HCT116 (cell line): Measurements from ENCODE around the gene DNAL4. TPM values are rescaled to one million over a fixed set of nuclear protein-coding genes. Genes with fewer than 3 reads are reported as not detected.

ENCODE experiments used
- ATAC-seq: fragments of 200-7000 bp; cut with Tn5 transposase; 2 replicates; pipeline ENCODE4 v1.9.1; 2020; ENCODE audit warnings: mild to moderate bottlenecking, moderate library complexity
- BruUV-seq: library from RNA; stranded (reverse); fragments of 400-500 nt; replicated peaks from 2 replicates; lab custom pipeline; 2021; lab: Mats Ljungman, UMichigan
- CTCF ChIA-PET: fragments of 300-600 bp; sonication (Branson Sonifier 250); formaldehyde crosslinking; loops from one replicate; lab custom pipeline; 2021; ENCODE audit warnings: antibody characterized with exemption; lab: Charles Lee
- POLR2A ChIA-PET: fragments of 300-600, 350-600 bp; sonication (Branson Sonifier 250); formaldehyde crosslinking; loops from one replicate; lab custom pipeline; 2021; ENCODE audit warnings: antibody characterized with exemption; lab: Charles Lee
- RAD21 ChIA-PET, 2 experiments: fragments of 300-600 bp; sonication (Branson Sonifier 250); formaldehyde crosslinking; loops; one replicate each; lab custom pipeline; 2023; ENCODE audit warnings: low total read pairs in 2 of 2; ENCODE audit not compliant: uncharacterized antibody in 2 of 2, unreplicated experiment in 2 of 2, low non-redundant PET in 1 of 2; lab: Charles Lee
- DNase-seq: peaks from one replicate; pipeline ENCODE4 v3.0.0-alpha.2; 2010; ENCODE audit warnings: low read depth, low spot score
- H2AFZ ChIP-seq: fragments of 200-600 bp; shearing (Covaris generic), sonication (generic); 2 replicates; pipeline ENCODE4 v1.6.1; 2017; ENCODE audit warnings: low read depth, mixed run types, mixed read lengths, antibody characterized with exemption, low read length; ENCODE audit not compliant: poor library complexity, severe bottlenecking
- H3K27ac ChIP-seq: 2 replicates; pipeline ENCODE4 v1.5.1; 2012; ENCODE audit warnings: low read depth, low read length
- H3K27me3 ChIP-seq: fragments of 200-600 bp; sonication (generic); 2 replicates; pipeline ENCODE4 v1.6.1; 2016; ENCODE audit warnings: mixed run types, low read length, mixed read lengths; ENCODE audit not compliant: insufficient read depth
- H3K36me3 ChIP-seq, 2 experiments: fragments of 200-500 bp in 1 of 2; fragments of 200-600 bp in 1 of 2; sonication (Bioruptor generic) in 1 of 2; sonication (generic) in 1 of 2; 2 replicates each; pipeline versions ENCODE4 v1.5.1 to v1.6.1; 2014 to 2016; ENCODE audit warnings: low read length in 2 of 2, inconsistent platforms in 1 of 2, mixed read lengths in 1 of 2, mixed run types in 1 of 2; ENCODE audit not compliant: insufficient read depth in 2 of 2, control insufficient read depth in 1 of 2
- H3K4me1 ChIP-seq, 2 experiments: fragments of 200-600 bp in 1 of 2; sonication (generic) in 1 of 2; 2 replicates each; pipeline versions ENCODE4 v1.5.1 to v1.6.1; 2012 to 2017; ENCODE audit warnings: low read length in 2 of 2, inconsistent platforms in 1 of 2, mild to moderate bottlenecking in 1 of 2, mixed read lengths in 1 of 2, mixed run types in 1 of 2, moderate library complexity in 1 of 2; ENCODE audit not compliant: insufficient read depth in 2 of 2, control insufficient read depth in 1 of 2
- H3K4me2 ChIP-seq: fragments of 200-600 bp; sonication (generic); 2 replicates; pipeline ENCODE4 v1.6.1; 2017; ENCODE audit warnings: mixed run types, low read length, mixed read lengths
- H3K4me3 ChIP-seq, 2 experiments: fragments of 200-600 bp in 1 of 2; sonication (generic) in 1 of 2; replicated peaks in 1 of 2; 2 replicates each; pipeline ENCODE4 v1.5.1; 2011 to 2016; ENCODE audit warnings: low read length in 2 of 2, control low read depth in 1 of 2, low read depth in 1 of 2, mild to moderate bottlenecking in 1 of 2, mixed read lengths in 1 of 2, mixed run types in 1 of 2
- H3K79me2 ChIP-seq: fragments of 200-600 bp; sonication (generic); 2 replicates; pipeline ENCODE4 v1.6.1; 2017; ENCODE audit warnings: mild to moderate bottlenecking, mixed run types, low read length, moderate library complexity, mixed read lengths; ENCODE audit not compliant: insufficient read depth
- H3K9ac ChIP-seq: fragments of 200-600 bp; sonication (generic); 2 replicates; pipeline ENCODE4 v1.6.1; 2016; ENCODE audit warnings: low read length, mixed read lengths
- H3K9me2 ChIP-seq: fragments of 200-600 bp; sonication (generic), shearing (Covaris generic); 2 replicates; pipeline ENCODE4 v1.6.1; 2017; ENCODE audit warnings: mixed run types, mild to moderate bottlenecking, moderate library complexity; ENCODE audit not compliant: insufficient read depth
- H3K9me3 ChIP-seq, 2 experiments: fragments of 200-500 bp in 1 of 2; fragments of 200-600 bp in 1 of 2; sonication (Bioruptor generic) in 1 of 2; sonication (generic) in 1 of 2; 2 replicates each; pipeline ENCODE4 v1.6.1; 2014 to 2017; ENCODE audit warnings: low read length in 2 of 2, mixed read lengths in 2 of 2, inconsistent platforms in 1 of 2, low read depth in 1 of 2, mild to moderate bottlenecking in 1 of 2, mixed run types in 1 of 2, moderate library complexity in 1 of 2; ENCODE audit not compliant: control insufficient read depth in 1 of 2, insufficient read depth in 1 of 2
- H4K20me1 ChIP-seq: fragments of 200-600 bp; sonication (generic), shearing (Covaris generic); 2 replicates; pipeline ENCODE4 v1.6.1; 2017; ENCODE audit warnings: mixed run types, mild to moderate bottlenecking, moderate library complexity; ENCODE audit not compliant: insufficient read depth
- CEBPB ChIP-seq: IDR thresholded peaks from 2 replicates; pipeline ENCODE4 v1.6.1; 2012; ENCODE audit warnings: low read depth
- EGR1 ChIP-seq: IDR thresholded peaks from 2 replicates; pipeline ENCODE4 v1.6.1; 2012; ENCODE audit warnings: low read depth
- ELF1 ChIP-seq: IDR thresholded peaks from 2 replicates; pipeline ENCODE4 v1.6.1; 2012; ENCODE audit warnings: low read depth, borderline replicate concordance
- JUND ChIP-seq: IDR thresholded peaks from 2 replicates; pipeline ENCODE4 v1.6.1; 2012
- POLR2A ChIP-seq: IDR thresholded peaks from 2 replicates; pipeline ENCODE4 v1.7.0; 2011; ENCODE audit warnings: borderline replicate concordance; ENCODE audit not compliant: insufficient read depth, insufficient read length; ENCODE audit errors: extremely low read depth
- POLR2AphosphoS5 ChIP-seq: IDR thresholded peaks from 2 replicates; pipeline ENCODE4 v1.6.1; 2011; ENCODE audit warnings: mild to moderate bottlenecking, low read depth, low read length, moderate library complexity
- RAD21 ChIP-seq: IDR thresholded peaks from 2 replicates; pipeline ENCODE4 v1.6.1; 2012; ENCODE audit warnings: low read depth, mild to moderate bottlenecking
- SP1 ChIP-seq: IDR thresholded peaks from 2 replicates; pipeline ENCODE4 v1.6.1; 2012; ENCODE audit warnings: low read depth
- SRF ChIP-seq: IDR thresholded peaks from 2 replicates; pipeline ENCODE4 v1.6.1; 2012; ENCODE audit warnings: low read depth
- TCF7L2 ChIP-seq: IDR thresholded peaks from 2 replicates; pipeline ENCODE4 v1.7.0; 2011; ENCODE audit warnings: borderline replicate concordance, inconsistent platforms; ENCODE audit not compliant: insufficient read depth, insufficient read length; ENCODE audit errors: extremely low read depth
- YY1 ChIP-seq: IDR thresholded peaks from 2 replicates; pipeline ENCODE4 v1.6.1; 2011; ENCODE audit warnings: low read length, low read depth, moderate library complexity, mild to moderate bottlenecking; ENCODE audit not compliant: insufficient replicate concordance; ENCODE audit errors: extremely low read depth
- ZFX ChIP-seq: fragments of 450-650 bp; IDR thresholded peaks from 2 replicates; pipeline ENCODE4 v1.6.1; 2017
- ZNF274 ChIP-seq: fragments of 200-500 bp; sonication (Bioruptor generic); IDR thresholded peaks from 2 replicates; pipeline ENCODE4 v1.6.1; 2014; ENCODE audit warnings: mild to moderate bottlenecking, low read depth, low read length, inconsistent platforms
- intact Hi-C: fragments of 100-400 bp; cut with micrococcal nuclease; formaldehyde crosslinking; loops from 2 replicates; pipeline ENCODE4 v1.10.0; 2022
- total RNA-seq: library from RNA; stranded (reverse); gene quantifications from one replicate; pipeline ENCODE4 v1.2.1, GENCODE V29; 2021; ENCODE audit not compliant: unreplicated experiment
- TF ChIP-seq, protein P1 (sequence below), 3 experiments: fragments of 200-600 bp in 1 of 3; sonication (generic) in 1 of 3; IDR thresholded peaks in 2 of 3; conservative IDR thresholded peaks in 1 of 3; 2 replicates each; pipeline ENCODE4 v1.5.1; 2012 to 2017; ENCODE audit warnings: low read depth in 2 of 3, low read length in 2 of 3, antibody characterized with exemption in 1 of 3, borderline replicate concordance in 1 of 3, control low read depth in 1 of 3, mild to moderate bottlenecking in 1 of 3, mixed read lengths in 1 of 3, mixed run types in 1 of 3, moderate library complexity in 1 of 3; ENCODE audit not compliant: insufficient read depth in 1 of 3
- TF ChIP-seq, protein P2 (sequence below): IDR thresholded peaks from 2 replicates; pipeline ENCODE4 v1.6.1; 2012

Gene DNAL4
- total RNA-seq, 1 experiment from 2014 or later = 18.3 TPM

DNA sequence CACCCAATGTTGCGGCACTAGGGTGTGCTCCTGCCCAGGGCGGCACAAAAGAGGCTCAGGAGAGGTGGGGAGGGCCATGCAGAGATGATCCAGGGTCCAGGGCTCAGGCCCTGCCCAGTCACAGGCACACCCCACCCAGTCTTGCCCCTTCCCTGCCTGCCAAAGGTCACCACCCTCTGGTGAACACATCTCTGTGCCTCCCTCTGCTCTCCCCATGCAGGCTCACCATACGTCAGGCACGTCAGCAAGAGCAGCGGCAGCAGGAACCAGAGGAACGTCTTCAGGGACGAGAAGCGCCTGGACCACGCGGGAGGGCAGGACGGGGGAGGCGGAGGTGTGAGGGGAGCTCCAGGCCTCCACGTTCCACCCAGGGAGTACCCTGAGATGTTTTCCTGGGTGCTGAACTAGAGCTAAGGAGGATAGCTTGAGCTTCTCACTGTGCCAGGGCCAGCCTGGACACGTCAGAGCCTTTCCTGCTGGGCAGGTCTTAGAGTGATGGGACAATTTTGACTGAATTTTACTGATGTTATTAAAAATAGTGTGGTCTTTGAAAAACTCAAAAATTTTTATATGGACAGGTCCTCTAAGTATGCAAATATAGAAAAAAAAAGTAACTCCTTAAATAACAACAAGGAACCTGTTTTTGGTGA, 45.3 kb downstream of the DNAL4 start:
- H3K4me2 ChIP-seq = no peak overlapping the region
- DNase-seq (no peak), ATAC-seq (no peak)
- RAD21 ChIA-PET = no interaction called here
- intact Hi-C loops = no loop called here
- peaks cover 14 to 43% of the 10 kb centered on the region in 2 experiments for H3K36me3 ChIP-seq
- no peaks in the 10 kb centered on the region for H3K9me2 ChIP-seq
- peaks cover 6 to 15% of the 10 kb centered on the region in 2 experiments for H3K4me1 ChIP-seq
- POLR2A ChIA-PET = no interaction called here
- no peaks in the 10 kb centered on the region for H3K9me3 ChIP-seq
- TF ChIP-seq POLR2AphosphoS5 (no peak), ZFX (no peak), ELF1 (no peak), CEBPB (no peak), ZNF274 (no peak)
- BruUV-seq = no TSS peak
- no peaks in the 10 kb centered on the region for H4K20me1 ChIP-seq
- no peak overlapping the region for H3K27ac ChIP-seq
- H3K79me2 ChIP-seq = peaks cover 2% of the 10 kb centered on the region
- H2AFZ ChIP-seq = no peak overlapping the region
- H3K4me3 ChIP-seq = no peak overlapping the region
- no peak overlapping the region for H3K9ac ChIP-seq
- no peaks in the 10 kb centered on the region for H3K27me3 ChIP-seq
- CTCF ChIA-PET = no interaction called here

DNA sequence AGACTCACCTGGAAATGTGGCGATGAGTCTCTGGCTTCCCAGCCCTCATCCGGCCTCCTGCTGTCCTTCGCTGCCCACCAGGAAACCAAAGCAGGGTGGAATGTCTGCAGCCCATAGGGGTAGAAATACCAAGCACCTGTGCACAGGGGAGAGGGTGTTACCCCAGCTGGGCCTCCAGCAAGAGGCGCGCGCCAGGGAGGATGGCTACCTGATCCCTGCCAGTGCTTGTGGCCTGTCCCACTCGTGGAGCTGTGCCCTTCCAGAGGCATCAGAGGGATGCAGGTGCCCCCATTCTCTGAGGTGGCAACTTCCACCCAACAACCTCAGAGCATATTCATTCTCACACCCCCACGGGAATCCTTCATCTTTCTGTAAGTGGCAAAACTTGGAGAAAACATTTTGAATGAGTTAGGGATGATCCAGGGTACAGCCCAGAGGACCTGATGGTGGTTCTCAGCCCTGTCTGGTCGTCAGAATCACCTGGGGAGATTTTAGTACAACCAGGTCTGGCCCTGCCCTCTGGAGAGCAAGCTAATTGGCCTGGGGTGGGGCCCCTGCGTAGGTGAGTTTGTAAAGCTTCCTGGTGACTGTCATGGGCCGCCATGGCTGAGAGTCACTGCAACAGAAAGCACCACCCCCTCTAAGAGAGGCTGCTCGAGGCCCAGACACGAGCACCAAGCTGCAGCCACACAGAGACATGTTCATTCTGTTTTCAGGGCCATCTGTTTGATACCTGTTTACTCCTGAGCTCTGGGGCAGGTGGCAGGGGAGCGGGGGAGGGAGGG, 48.1 kb downstream of the DNAL4 start:
- H3K9me2 ChIP-seq = no peaks in the 10 kb centered on the region
- no TSS peak for BruUV-seq
- ChIA-PET CTCF (no interaction called here), RAD21 (no interaction called here), POLR2A (no interaction called here)
- intact Hi-C loops = no loop called here
- no peaks in the 10 kb centered on the region for H3K9me3 ChIP-seq
- peaks cover 24 to 48% of the 10 kb centered on the region in 2 experiments for H3K36me3 ChIP-seq
- peaks cover 8 to 16% of the 10 kb centered on the region in 2 experiments for H3K4me1 ChIP-seq
- H2AFZ ChIP-seq = no peak overlapping the region
- H3K9ac ChIP-seq = no peak overlapping the region
- ATAC-seq (no peak), DNase-seq (no peak)
- H3K79me2 ChIP-seq = no peaks in the 10 kb centered on the region
- H4K20me1 ChIP-seq = no peaks in the 10 kb centered on the region
- no peak overlapping the region for H3K27ac ChIP-seq
- H3K4me2 ChIP-seq = no peak overlapping the region
- no peaks in the 10 kb centered on the region for H3K27me3 ChIP-seq
- no peak overlapping the region for H3K4me3 ChIP-seq
- TF ChIP-seq, protein P1, sequence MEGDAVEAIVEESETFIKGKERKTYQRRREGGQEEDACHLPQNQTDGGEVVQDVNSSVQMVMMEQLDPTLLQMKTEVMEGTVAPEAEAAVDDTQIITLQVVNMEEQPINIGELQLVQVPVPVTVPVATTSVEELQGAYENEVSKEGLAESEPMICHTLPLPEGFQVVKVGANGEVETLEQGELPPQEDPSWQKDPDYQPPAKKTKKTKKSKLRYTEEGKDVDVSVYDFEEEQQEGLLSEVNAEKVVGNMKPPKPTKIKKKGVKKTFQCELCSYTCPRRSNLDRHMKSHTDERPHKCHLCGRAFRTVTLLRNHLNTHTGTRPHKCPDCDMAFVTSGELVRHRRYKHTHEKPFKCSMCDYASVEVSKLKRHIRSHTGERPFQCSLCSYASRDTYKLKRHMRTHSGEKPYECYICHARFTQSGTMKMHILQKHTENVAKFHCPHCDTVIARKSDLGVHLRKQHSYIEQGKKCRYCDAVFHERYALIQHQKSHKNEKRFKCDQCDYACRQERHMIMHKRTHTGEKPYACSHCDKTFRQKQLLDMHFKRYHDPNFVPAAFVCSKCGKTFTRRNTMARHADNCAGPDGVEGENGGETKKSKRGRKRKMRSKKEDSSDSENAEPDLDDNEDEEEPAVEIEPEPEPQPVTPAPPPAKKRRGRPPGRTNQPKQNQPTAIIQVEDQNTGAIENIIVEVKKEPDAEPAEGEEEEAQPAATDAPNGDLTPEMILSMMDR (IDR thresholded peaks at IDR 0.05 in 2 of 3, conservative IDR thresholded peaks at IDR 0.05 in 1 of 3; ENCODE audit: borderline replicate concordance in 1 of 3, insufficient read depth in 1 of 3, low read depth in 2 of 3, low read length in 2 of 3) = no peak
- TF ChIP-seq POLR2A (no peak), ELF1 (no peak), EGR1 (no peak), POLR2AphosphoS5 (no peak), YY1 (no peak), JUND (no peak), TCF7L2 (no peak), SRF (no peak), SP1 (no peak), RAD21 (no peak), CEBPB (no peak)
- TF ChIP-seq, protein P2, sequence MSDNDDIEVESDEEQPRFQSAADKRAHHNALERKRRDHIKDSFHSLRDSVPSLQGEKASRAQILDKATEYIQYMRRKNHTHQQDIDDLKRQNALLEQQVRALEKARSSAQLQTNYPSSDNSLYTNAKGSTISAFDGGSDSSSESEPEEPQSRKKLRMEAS = no peak
